Embryonic facial prominence (tissue), 1 donor: ENCODE measurements around the gene STPG3.

Experiments
- DNase-seq: peaks from one replicate; pipeline ENCODE4 v3.0.0-alpha.2; 2016; ENCODE audit errors: extremely low spot score

The STPG3 gene

GRCh38 chr9:137222190-137223077 lies 28.7 kb upstream of the STPG3 start, which contains the start of gene RNF208:
RNF208 (minus strand) TSS chr9:137222240; CDS start chr9:137221212, 1,028 bp downstream.
- DNase-seq: no peak

GRCh38 chr9:137223078-137223970 lies 27.8 kb upstream of the STPG3 start:
- DNase-seq: peak; percentile 91

- DNase-seq: no peak
Measured at GRCh38 chr9:137224830-137225694, 26.0 kb upstream of the STPG3 start, which contains the start of gene CYSRT1. CYSRT1 (plus strand) TSS chr9:137225174; CDS start chr9:137225622, 448 bp downstream.

- no peak for DNase-seq
Measured at GRCh38 chr9:137225699-137226331, 25.3 kb upstream of the STPG3 start.

GRCh38 chr9:137226338-137227053 lies 24.6 kb upstream of the STPG3 start:
- no peak for DNase-seq

GRCh38 chr9:137227054-137227852 lies 23.8 kb upstream of the STPG3 start, which contains the start of gene RNF224:
RNF224 (plus strand) TSS chr9:137227502; CDS start chr9:137228336, 834 bp downstream.
- DNase-seq: no peak

GRCh38 chr9:137227853-137228505 lies 23.1 kb upstream of the STPG3 start:
- no peak for DNase-seq

- DNase-seq: no peak
Measured at GRCh38 chr9:137228506-137228967, 22.5 kb upstream of the STPG3 start.

GRCh38 chr9:137228968-137229896 lies 21.9 kb upstream of the STPG3 start:
- no peak for DNase-seq

GRCh38 chr9:137229903-137230704 lies 21.0 kb upstream of the STPG3 start:
- no peak for DNase-seq

GRCh38 chr9:137230705-137231371 lies 20.2 kb upstream of the STPG3 start, which contains the start of gene SLC34A3:
SLC34A3 (plus strand) TSS chr9:137230901; CDS start chr9:137231703, 802 bp downstream.
- no peak for DNase-seq

GRCh38 chr9:137231372-137232039 lies 19.6 kb upstream of the STPG3 start:
- DNase-seq: no peak

- DNase-seq: no peak
Measured at GRCh38 chr9:137232101-137232500, 19.0 kb upstream of the STPG3 start.

- DNase-seq: no peak
Measured at GRCh38 chr9:137232510-137232909, 18.6 kb upstream of the STPG3 start.
